GM12872 (cell line): ENCODE measurements around the gene COPS9.

ENCODE experiments used
- TF ChIP-seq, protein P1 (sequence below): IDR thresholded peaks from 3 replicates; pipeline ENCODE4 v1.5.1; 2011; ENCODE audit warnings: low read depth, mild to moderate bottlenecking, low read length, moderate library complexity; ENCODE audit not compliant: insufficient read depth

COPS9 gene

DNA sequence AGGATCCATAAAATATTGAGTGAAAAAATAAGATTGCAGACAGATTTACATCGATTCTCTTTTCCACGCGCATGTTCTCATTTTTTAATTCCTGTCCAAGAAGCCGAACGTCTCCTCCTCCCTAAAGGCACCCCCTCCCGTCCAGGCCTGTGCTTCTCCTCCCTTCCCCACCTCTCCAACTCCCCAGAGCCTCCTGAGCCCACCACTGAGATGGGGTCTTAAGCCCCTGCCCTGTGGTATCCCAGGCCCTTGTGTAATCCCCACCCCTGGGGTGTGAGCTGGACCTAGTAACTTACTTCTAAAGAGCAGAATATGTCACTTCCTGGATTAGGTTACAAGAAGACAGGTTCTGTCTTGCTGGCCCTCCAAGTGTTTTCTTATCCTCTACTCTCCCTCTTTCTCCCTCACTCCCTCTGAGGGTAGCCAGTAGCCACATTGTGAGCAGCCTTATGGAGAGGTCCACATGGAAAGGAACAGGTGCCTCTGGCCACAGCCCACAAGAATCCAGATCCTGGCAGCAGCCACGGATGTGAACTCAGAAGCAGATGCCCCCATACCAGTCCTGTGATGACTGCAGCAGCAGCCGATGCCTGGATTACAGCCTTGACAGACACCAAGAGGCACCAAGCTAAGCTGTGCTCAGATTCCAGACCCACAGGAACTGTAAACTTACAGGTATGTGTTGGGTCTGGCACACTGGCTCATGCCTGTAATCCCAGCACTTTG is 44.0 kb upstream of the COPS9 start:
- TF ChIP-seq, protein P1, sequence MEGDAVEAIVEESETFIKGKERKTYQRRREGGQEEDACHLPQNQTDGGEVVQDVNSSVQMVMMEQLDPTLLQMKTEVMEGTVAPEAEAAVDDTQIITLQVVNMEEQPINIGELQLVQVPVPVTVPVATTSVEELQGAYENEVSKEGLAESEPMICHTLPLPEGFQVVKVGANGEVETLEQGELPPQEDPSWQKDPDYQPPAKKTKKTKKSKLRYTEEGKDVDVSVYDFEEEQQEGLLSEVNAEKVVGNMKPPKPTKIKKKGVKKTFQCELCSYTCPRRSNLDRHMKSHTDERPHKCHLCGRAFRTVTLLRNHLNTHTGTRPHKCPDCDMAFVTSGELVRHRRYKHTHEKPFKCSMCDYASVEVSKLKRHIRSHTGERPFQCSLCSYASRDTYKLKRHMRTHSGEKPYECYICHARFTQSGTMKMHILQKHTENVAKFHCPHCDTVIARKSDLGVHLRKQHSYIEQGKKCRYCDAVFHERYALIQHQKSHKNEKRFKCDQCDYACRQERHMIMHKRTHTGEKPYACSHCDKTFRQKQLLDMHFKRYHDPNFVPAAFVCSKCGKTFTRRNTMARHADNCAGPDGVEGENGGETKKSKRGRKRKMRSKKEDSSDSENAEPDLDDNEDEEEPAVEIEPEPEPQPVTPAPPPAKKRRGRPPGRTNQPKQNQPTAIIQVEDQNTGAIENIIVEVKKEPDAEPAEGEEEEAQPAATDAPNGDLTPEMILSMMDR, result no peak

DNA sequence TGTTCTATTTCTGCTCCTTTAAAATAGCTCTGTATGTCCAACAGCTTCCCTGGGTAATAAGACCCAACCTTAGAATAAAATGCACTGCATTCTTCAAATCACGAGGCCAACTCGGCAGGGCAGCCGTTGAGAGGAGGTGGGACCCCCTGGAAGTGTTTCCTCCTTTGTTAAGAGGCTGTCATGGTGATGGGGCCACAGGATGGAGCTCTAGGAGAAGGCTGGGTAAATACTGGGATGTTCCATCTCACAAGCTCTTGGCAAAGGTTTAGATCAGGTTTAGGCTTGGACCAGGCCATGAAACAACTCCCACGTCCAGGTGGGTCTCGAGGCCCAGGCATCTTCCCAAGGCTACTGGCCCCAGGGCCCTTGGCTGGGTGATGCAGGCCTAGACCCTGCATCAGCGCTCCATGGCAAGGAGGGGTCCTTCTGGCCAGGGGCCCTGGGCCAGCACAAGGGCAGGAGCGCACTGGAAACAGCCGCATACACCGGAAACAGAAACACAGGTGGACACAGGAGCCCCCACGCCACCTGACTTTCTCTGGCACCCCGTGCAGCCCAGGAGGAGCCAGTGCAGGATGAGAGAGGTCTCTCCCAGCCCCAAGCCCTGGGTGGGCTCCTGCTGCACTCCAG is 43.2 kb upstream of the COPS9 start:
- TF ChIP-seq, protein P1, result no peak

DNA sequence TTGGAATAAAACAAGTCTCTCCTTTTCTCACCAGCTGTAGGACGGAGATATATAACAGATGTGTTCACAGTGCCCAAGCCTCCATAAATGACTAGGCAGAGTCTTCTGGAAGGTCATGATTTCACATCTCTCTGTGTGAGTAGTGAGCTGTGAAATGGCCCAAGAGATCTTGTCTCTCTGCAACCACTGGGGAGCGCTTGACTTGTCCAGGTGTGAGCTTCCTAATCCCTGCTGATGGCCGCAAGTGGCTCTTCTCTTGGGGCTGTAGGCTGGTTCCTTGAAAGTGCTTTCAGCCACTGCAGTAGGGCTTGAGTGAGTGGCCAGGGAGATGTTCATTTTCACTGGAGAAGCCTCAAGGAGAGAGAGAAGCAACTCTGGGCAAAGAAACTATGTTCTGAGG is 42.5 kb upstream of the COPS9 start:
- TF ChIP-seq, protein P1, result no peak

DNA sequence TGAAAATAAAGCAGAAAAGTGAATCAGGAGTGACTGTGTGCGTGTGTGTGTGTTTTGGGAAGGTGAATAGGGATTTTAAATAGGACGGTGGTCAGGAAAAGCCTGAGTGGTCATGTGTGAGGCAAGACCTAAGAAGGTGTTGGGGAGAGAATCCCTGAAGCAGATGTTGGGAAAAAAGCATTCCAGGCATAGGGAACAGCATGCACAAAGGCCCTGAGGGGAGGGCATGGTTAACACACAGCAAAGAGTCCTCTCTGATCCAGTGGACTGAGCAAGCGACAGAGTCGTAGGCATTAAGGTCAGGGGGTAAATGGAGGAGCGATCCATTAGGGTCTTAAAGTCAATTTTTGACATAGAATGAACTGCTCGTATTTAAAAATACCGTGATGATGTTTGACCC is 38.4 kb upstream of the COPS9 start:
- TF ChIP-seq, protein P1, result no peak

DNA sequence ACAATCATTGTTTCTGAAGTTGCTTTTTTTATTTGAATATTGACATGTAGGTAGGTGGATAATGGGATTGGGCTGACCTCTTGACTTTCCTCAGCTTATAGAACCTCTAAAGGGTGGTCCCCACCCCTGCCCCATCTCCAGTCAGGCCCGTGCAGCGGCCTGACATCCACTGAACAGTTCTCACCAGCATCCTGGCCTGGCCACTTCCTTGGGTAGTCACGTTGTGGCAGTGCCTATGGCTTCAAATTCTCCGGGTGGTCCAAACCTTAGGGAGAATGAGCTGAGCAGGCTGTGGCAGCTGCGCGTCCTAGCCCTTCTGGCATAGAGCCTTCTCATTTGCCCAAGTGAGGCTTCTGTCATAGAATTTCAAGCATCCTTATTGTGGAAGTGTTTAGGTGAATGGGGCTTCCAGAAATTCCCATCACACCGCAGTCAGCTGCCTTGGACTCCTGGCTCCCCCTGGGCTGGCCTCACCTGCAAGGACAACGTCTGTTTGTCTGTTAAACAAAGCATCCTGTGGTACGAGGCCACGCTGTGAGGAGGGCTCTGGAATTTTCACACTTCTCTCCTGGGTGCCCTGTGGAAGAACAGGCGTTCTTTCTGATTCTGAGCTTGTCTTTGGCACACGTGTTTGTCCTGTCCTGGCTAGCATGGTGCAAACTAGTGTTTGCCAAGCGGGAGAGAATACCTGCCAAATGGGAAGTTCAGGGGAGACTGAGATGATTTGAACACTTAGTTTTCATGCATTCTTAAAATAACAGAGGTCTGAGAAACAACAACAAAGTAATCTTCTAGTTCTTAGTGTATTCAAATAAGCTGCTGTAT is 36.2 kb upstream of the COPS9 start:
- TF ChIP-seq, protein P1, result no peak

DNA sequence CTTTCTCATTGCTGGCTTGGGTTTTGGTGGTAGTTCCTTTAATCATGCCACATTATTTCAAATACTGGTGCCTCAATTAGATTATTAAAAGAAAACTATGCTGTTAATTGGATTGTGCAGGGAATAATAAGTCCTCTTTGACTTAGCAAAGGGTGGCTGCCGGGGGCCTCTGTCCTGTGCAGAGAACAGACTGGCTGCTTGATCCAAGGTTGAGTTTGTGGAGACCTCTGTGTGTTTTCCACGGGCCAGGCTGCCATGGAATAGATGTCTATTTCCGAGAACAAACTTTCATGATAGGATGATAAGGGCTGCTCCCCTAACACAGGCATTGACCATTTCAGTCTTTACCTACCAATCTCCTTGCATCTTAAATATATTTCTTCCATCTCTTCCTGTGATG is 34.8 kb upstream of the COPS9 start:
- TF ChIP-seq, protein P1, result no peak

DNA sequence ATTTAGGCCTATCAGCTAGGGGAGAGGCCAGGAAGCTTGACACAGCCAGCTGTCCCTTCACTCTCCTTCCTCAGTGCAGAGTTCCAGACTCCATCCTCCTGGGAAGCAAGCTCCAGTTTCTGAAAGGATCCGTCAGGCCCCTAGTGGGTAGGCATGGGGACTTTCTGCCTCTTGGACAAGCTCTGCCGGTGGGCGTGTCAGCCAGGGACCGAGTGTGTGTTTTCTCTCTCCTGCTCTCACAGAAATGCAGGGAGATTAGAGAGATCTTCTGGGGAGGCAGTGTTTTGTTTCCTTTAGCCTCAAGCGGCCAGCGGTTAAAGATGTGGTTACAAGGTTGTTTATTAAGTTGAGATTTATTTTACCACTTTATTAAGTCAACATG is 34.2 kb upstream of the COPS9 start:
- TF ChIP-seq, protein P1, result no peak
